ENCODE measurements around the gene CDK15.
"Not testable (repeated sequence)": the region's sequence is repeated elsewhere in the genome, so short reads cannot be mapped to it uniquely, and the experiment has no call there.

CDK15 gene

DNA sequence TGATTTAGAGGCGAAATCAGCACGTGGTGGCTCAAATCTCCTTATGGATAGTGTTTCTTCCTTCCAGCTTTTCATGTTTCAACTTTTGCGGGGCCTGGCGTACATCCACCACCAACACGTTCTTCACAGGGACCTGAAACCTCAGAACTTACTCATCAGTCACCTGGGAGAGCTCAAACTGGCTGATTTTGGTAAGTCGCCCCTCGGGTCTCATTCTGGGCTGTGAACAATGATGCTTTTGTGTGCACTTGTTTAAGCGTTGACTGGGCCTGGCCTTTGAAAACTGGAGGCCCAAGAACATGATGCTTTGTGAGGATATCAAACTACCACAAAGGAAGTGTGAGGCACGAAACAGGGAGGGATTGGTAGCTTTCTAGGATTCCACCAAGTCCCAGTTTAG, 27.4 kb downstream of the CDK15 start:
- DNase-seq = no peak

GRCh38 chr2:201835066-201835465, 28.7 kb downstream of the CDK15 start:
- DNase-seq = no peak

DNA sequence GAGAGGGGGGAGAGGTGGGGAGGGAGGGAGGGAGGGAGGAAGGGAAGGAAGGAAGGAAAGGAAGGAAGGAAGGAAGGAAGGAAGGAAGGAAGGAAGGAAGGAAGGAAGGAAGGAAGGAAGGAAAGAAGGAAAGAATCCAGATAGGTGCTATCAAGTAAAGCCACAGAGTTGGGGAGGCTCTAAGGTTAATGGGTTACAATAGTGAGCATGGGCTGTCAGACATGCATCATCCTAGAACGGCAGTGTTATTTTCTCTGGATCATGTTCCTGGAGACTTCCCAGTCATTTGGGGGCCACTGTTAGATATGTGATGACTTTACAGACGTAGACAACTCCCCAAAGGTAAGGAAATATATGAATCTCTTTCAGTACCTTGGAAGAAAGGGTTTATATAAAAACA, 31.1 kb downstream of the CDK15 start:
- DNase-seq = no peak

DNA sequence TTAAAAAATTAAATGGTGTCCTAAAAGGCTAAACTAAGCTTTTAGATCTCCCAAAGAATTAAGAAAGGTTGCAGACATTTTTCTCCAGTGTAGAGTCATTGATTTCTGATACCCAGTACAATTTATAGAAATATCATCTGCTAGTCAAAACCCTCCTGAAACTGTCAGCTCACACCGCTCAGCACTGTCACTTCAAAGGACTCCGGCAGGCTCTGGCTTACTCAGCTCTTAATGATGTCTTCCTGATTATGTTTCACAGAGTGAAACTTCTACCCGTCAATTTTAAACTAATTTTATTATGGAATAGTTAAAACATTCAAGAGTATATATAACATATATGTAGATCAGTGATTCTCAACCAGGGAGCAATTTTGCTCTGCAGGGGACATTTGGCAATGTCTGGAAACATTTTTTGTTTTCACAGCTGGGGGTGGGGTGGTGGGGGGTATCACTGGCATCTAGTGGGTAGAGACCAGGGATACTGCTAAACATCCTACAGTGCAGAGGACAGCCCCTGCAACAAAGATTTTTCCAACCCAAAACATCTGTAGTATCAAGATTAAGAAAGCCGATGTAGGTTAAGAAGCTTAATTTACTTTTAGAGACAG, 31.6 kb downstream of the CDK15 start:
- no peak for DNase-seq

- DNase-seq = no peak
Observed at GRCh38 chr2:201839727-201840126, 33.4 kb downstream of the CDK15 start.

GRCh38 chr2:201840726-201841125, 34.4 kb downstream of the CDK15 start:
- no peak for DNase-seq

- no peak for DNase-seq
Observed at GRCh38 chr2:201842131-201842860, 36.0 kb downstream of the CDK15 start.

DNA sequence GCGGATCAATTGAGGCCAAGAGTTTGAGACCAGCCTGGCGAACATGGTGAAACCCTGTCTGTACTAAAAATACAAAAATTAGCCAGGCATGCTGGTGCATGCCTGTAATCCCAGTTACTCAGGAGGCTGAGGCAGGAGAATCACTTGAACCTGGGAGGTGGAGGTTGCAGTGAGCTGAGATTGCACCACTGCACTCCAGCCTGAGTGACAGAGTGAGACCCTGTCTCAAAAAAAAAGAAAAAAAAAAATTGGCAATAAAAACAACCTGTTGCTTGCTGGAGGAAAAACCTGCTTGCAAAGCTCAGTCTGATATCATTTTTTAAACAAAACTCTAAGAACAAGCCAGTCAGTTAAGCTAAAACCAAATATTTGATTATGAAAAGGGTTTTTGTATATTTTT, 38.6 kb downstream of the CDK15 start:
- DNase-seq = not testable (repeated sequence)

DNA sequence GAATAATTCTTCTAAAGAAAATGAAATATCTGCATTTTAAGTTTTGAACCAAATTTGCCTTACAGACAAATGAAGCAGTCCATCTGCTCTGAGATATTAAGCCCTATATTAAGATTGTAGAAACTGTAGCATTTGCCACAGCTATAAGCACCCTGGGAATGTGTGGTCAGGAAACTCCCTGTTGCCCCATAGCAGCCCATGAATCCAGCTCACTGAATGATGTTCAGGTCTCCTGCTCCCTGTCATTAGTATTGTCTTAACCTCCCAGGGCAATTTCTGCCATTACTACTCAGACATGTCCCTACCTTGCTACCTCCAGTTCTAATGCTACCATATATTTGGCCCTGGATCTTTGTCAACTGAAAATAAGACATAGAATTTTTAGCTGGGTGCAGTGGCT, 41.1 kb downstream of the CDK15 start:
- DNase-seq = no peak

- DNase-seq = no peak
Observed at GRCh38 chr2:201852462-201852861, 46.1 kb downstream of the CDK15 start.

DNA sequence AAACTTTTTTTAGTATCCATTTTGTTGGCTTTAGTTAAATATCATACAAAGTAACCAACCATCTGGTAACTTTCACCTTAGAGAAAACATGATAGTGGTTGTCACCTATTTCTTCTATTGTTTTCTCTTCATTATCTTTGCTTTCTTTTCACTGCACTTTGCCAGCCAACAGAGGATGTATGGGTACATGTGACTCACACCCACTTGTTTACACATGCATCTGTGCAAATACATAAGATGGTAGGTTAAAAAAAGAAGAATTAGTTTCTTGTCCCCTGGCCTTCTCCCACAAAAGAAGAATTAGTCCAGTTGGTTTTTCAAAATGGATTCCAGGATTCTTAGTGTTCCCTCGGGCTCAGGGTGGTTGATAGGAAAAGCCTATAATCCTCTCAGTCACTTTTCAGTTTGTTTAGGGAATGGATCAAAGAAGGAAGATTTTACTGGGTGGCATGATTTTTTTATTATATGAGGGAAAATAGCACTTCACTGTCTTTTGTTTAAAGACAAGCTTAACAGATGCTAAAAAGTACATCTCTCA, 46.6 kb downstream of the CDK15 start:
- no peak for DNase-seq

GRCh38 chr2:201854221-201854801, 48.0 kb downstream of the CDK15 start:
- DNase-seq = no peak

DNA sequence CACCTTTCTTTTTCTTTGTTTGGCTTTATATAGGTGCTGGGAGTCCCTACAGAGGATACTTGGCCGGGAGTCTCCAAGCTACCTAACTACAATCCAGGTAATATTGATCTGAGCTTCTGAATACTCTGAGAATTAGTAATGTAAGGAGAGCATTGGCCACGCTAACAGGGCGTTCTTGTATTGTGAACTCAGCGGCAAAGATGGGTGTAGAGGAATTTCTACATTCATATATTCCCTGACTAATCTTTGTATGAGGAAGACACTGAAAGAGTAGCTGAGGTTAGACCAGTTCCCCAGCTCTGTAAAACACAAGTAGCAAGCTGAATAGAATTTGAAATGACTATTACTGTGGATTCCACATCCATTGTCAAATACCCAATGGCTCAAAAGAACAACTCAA, 48.5 kb downstream of the CDK15 start:
- no peak for DNase-seq

- DNase-seq = no peak
Observed at GRCh38 chr2:201855356-201855755, 49.0 kb downstream of the CDK15 start.

GRCh38 chr2:201857326-201857725, 51.0 kb downstream of the CDK15 start:
- DNase-seq = no peak

- no peak for DNase-seq
Observed at GRCh38 chr2:201858281-201859184, 52.2 kb downstream of the CDK15 start.

DNA sequence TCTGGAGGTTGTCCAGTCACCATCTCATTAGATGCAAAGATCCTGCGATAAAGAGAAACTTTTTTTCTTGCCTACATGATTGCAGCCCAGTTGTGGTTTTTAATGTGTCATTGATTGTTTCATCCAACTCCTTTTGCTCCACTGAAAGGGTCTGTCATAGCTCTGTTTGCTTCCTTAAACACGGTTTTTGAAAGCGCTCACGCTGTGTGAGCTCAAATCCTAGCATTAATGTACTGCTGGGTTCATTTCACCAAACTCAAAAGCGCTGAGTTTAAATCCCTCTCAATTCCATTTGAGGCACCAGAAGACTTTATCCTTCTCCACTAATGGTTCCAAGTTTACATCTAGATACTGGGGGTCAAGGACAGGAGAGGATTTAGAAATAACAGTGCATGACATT, 53.6 kb downstream of the CDK15 start:
- no peak for DNase-seq

DNA sequence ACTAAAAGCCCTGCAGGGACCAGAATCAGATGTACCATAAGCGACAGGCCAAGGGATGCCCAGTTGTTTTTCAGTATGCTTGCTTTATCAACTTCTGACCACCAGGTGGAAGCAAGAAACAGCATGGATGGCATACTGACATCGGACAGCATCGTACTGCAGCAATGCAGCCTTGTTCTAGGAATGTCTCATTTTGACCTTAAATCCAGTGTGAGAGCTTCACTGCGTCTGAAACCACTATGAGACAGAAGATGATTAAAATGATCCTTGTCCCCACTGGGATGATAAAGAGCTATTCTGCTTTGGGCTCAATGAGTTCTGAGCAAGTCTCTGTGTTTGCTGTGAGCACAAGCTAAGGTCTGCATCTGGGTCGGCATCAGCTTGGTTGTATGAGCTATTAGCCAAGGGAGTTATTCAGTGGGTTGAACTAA, 54.3 kb downstream of the CDK15 start:
- DNase-seq = peak; percentile 32

- no peak for DNase-seq
Observed at GRCh38 chr2:201862843-201863242, 56.5 kb downstream of the CDK15 start.

GRCh38 chr2:201866643-201867473, 60.5 kb downstream of the CDK15 start:
- no peak for DNase-seq

DNA sequence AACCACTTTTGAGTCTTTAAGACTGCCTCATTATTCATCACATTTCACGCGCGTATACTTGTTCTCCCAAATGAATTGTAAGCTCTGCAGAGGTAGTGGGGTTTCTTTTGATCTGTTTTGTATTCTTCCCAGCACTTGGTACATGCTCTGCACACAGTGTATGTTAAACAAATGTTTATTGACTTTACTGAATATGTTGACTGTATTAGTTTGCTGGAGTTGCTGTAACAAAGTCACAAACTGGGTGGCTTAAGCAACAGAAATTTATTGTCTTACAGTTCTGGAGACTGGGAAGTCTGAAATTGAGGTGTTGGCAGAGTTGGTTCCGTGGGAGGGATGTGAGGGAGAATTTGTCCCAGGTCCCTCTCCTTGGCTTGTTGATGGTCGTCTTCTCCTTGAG, 65.1 kb downstream of the CDK15 start:
- no peak for DNase-seq

- DNase-seq = no peak
Observed at GRCh38 chr2:201872591-201872990, 66.3 kb downstream of the CDK15 start.
